AG09309 (cell line): ENCODE data around the gene NDUFS3.
"Not testable (repeated sequence)": the region's sequence is repeated elsewhere in the genome, so short reads cannot be mapped to it uniquely, and the experiment has no call there.

Experiments
- DNase-seq: peaks from one replicate; pipeline ENCODE4 v3.0.0-alpha.2; 2010; ENCODE audit warnings: low read depth
- H3K4me3 ChIP-seq: 2 replicates; pipeline ENCODE4 v1.5.1; 2011; ENCODE audit warnings: mild to moderate bottlenecking, low read depth, low read length, moderate library complexity; ENCODE audit not compliant: control insufficient read depth
- CTCF ChIP-seq: IDR thresholded peaks from 2 replicates; pipeline ENCODE4 v1.5.1; 2011; ENCODE audit warnings: mild to moderate bottlenecking, low read depth, low read length, inconsistent platforms; ENCODE audit not compliant: insufficient read depth, control insufficient read depth; ENCODE audit errors: missing control alignments

The NDUFS3 gene

DNA sequence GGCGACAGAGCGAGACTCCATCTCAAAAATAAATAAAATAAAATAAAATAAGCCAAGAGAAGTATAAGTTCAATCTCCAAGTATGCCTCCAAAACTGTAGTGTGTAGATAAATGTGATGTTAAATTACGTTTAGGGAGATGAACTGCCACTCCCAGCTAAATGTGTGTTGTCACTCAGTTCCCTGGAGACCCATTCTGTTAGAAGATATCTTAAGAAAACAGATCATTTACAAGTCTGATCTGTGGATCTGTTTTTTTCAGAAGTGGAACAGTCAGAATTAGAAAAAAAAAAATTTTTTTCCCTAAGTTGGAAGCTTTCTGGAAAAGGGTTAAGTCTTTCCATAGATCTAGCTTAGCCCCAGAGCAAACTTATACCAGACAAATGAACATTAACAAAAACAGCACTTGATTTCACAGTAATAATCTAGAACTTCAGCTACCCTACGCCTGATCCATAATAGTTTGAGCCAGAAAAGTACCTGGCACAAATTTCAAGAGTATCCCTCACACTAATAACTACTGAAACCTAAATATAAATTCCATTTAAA lies 44.1 kb upstream of the NDUFS3 start:
- DNase-seq, result no peak
- no peak overlapping the region for H3K4me3 ChIP-seq
- no peak for TF ChIP-seq CTCF

DNA sequence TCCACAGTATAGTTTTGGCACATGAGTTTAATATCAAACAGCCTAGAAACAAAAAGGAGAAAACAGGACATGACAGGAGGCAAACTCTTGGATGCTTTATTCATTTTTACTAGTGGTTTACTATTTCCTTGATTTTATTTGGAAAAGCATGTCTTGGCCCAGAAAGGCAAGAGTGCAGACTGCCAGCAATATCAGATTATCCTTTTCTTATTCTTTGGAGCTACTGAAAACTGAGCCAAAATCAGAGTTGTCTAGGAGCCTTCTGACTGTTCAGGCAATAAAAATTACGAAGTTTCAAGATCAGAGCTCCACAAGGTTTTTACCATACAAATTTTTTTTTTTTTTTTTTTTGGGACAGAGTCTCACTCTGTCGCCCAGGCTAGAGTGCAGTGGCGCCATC lies 42.0 kb upstream of the NDUFS3 start:
- DNase-seq, result no peak
- no peak overlapping the region for H3K4me3 ChIP-seq
- no peak for TF ChIP-seq CTCF

GRCh38 chr11:47538741-47539565 lies 39.9 kb upstream of the NDUFS3 start:
- no peak for DNase-seq
- no peak overlapping the region for H3K4me3 ChIP-seq
- no peak for TF ChIP-seq CTCF

DNA sequence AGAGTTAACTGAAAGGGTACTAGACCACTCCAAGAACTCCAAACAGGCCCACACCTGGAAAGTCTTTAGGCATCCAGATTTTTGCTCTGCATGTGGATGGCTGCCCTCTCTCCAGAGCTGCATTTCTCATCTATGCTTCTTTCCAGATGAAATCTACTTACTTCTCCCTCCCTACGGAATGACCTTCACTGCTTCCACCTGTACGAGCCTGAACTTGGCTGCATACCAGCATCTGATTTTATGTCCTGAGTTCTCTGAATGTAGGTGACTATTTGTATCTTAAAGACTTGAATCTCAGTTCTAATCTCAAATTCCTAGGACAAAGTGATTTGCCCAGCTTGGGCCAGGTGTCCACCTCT lies 39.2 kb upstream of the NDUFS3 start:
- DNase-seq, result no peak

GRCh38 chr11:47541070-47541469 lies 37.8 kb upstream of the NDUFS3 start:
- no peak overlapping the region for H3K4me3 ChIP-seq
- DNase-seq, result no peak
- TF ChIP-seq CTCF, result no peak

More for the DNA sequence above, 39.2 kb upstream of the NDUFS3 start:
- no peak overlapping the region for H3K4me3 ChIP-seq
- TF ChIP-seq CTCF, result no peak

- DNase-seq, result no peak
- no peak for TF ChIP-seq CTCF
Observed at GRCh38 chr11:47545298-47545697, 33.6 kb upstream of the NDUFS3 start.

DNA sequence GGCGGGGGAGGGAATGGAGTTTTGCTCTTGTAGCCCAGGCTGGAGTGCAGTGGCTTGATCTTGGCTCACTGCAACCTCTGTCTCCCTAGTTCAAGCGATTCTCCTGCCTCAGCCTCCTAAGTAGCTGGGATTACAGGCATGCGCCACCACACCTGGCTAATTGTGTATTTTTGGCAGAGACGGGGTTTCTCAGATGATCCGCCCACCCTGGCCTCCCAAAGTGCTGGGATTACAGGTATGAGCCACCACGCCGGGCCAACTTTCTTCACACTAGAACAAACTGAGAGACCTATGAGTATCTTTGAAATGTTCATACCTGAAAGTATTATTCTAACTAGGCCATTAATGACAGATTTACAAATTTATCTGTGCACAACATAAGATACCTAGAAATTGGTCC lies 32.6 kb upstream of the NDUFS3 start:
- not testable (repeated sequence) for DNase-seq

More at GRCh38 chr11:47545298-47545697, 33.6 kb upstream of the NDUFS3 start:
- no peak overlapping the region for H3K4me3 ChIP-seq

More for the DNA sequence above, 32.6 kb upstream of the NDUFS3 start:
- H3K4me3 ChIP-seq, result not testable (repeated sequence)
